Muscle of leg (tissue), 11 donors: ENCODE data around the gene SEZ6L. TPM values are rescaled to one million over a fixed set of nuclear protein-coding genes. Genes with fewer than 3 reads are reported as not detected.
A peak's percentile ranks its signal among the peaks of the same experiment; 100 is the strongest.

Experiments used
- DNase-seq: peaks from one replicate; pipeline ENCODE4 v3.0.0; 2013
- H3K27ac ChIP-seq: one replicate; pipeline ENCODE4 v1.5.1; 2013; ENCODE audit warnings: mild to moderate bottlenecking, low read length, control low read depth
- H3K27me3 ChIP-seq: one replicate; pipeline ENCODE4 v1.6.1; 2013; ENCODE audit warnings: low read length; ENCODE audit not compliant: control insufficient read depth, insufficient read depth
- H3K36me3 ChIP-seq: one replicate; pipeline ENCODE4 v1.6.1; 2013; ENCODE audit warnings: low read length; ENCODE audit not compliant: control insufficient read depth, insufficient read depth
- H3K4me1 ChIP-seq: one replicate; pipeline ENCODE4 v1.6.1; 2013; ENCODE audit warnings: low read length; ENCODE audit not compliant: control insufficient read depth, insufficient read depth
- H3K4me3 ChIP-seq: one replicate; pipeline ENCODE4 v1.5.1; 2013; ENCODE audit warnings: low read length, control low read depth
- H3K9me3 ChIP-seq: replicated peaks from 2 replicates; pipeline ENCODE4 v1.6.1; 2013; ENCODE audit warnings: low read depth, low read length; ENCODE audit not compliant: control insufficient read depth
- WGBS: methylation state at CpG from one replicate; pipeline ENCODE4 v1.1.5; 2013; ENCODE audit warnings: missing lambda C conversion rate; ENCODE audit not compliant: insufficient coverage; 5-methylcytosine and 5-hydroxymethylcytosine counted together
- polyA plus RNA-seq, 8 donors: library from polyadenylated mRNA; unstranded; fragments of 120-200 nt; gene quantifications; one replicate each; pipeline versions ENCODE4 v1.2.1 to v1.2.3, GENCODE V29; 2013; ENCODE audit warnings: inconsistent platforms in 1 of 8, low replicate concordance in 1 of 8; ENCODE audit not compliant: insufficient read length in 8 of 8, insufficient read depth in 1 of 8
- total RNA-seq: library from RNA; stranded (reverse); fragments of 120-200 nt; gene quantifications from one replicate; pipeline ENCODE4 v1.2.4, GENCODE V29; 2013

SEZ6L gene
- total and polyA plus RNA-seq, 9 donors, result 0.17 to 0.86 (median 0.37) TPM

DNA sequence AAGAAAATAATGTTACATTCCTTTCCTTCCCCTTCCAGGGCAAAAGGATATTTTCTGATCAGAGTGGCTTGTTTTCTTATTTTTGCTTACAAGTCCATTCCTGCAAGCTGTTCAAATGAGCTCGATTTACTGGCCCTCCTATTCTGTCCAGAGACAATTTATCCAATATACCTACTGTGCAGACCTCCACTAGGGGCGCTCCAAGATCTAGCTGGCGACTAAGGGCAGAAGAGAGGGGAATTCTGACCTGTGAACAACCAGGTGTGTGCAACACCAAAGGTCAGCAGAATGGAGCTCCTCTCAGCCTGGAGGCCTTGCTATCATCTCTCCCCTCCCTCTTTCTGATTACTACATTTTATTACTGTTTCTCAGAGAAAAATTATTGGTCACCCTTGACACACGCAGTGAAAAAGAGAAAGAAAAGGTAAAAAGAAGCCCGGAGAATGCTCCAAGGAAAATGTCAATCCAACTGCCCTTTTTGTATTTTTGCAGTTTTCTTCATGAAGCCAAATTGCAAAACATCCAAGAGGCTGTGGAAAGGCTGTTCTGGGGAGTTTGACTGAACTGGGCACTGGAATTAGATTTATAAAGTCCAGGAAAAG is 3.2 kb downstream of the SEZ6L start:
- Histone ChIP-seq H3K27ac (no peak overlapping the region), H3K4me1 (peaks cover 16% of the 10 kb centered on the region), H3K27me3 (peaks cover 36% of the 10 kb centered on the region), H3K4me3 (no peak overlapping the region), H3K36me3 (no peaks in the 10 kb centered on the region), H3K9me3 (no peaks in the 10 kb centered on the region)
- no CpG with 5 or more reads among the region's 5 CpGs for WGBS
- peak; percentile 13 for DNase-seq

- Histone ChIP-seq H3K27ac (no peak overlapping the region), H3K9me3 (no peaks in the 10 kb centered on the region), H3K27me3 (peaks cover 22% of the 10 kb centered on the region), H3K4me3 (no peak overlapping the region), H3K36me3 (no peaks in the 10 kb centered on the region), H3K4me1 (peaks cover 10% of the 10 kb centered on the region)
- 13% methylated on average over 8 of the region's 12 CpGs for WGBS
- DNase-seq, result no peak
Measured at GRCh38 chr22:26174280-26174679, 5.0 kb downstream of the SEZ6L start.

DNA sequence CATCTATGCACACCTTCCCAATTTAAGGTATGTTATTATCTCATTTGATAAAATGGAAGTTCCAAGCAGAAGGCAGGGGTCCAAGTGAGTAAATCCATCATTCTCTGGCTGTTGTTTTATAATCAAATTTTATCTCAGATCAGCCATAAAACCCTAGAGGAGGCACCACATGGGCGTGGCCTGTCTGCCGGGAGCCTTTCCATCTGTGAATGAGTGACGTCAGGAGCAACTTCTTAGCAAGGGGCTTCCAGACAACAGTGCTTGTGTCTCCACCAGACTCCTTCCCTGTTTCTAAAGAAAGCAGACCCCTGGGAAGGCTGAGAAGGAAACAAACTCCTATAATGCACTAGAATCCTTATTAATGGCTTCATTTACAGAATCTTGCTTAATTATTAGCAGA is 13.5 kb downstream of the SEZ6L start:
- no peak for DNase-seq
- Histone ChIP-seq H3K27me3 (peaks cover 2% of the 10 kb centered on the region), H3K4me1 (no peaks in the 10 kb centered on the region), H3K36me3 (no peaks in the 10 kb centered on the region), H3K9me3 (no peaks in the 10 kb centered on the region), H3K27ac (no peak overlapping the region), H3K4me3 (no peak overlapping the region)
- no CpG with 5 or more reads among the region's 3 CpGs for WGBS

- no peak overlapping the region for H3K27ac ChIP-seq
- no peak overlapping the region for H3K4me3 ChIP-seq
- no peaks in the 10 kb centered on the region for H3K36me3 ChIP-seq
- no peaks in the 10 kb centered on the region for H3K9me3 ChIP-seq
- H3K27me3 ChIP-seq, result peaks cover 2% of the 10 kb centered on the region
- DNase-seq, result no peak
- 43% methylated on average over 1 of the region's 2 CpGs for WGBS
- H3K4me1 ChIP-seq, result no peaks in the 10 kb centered on the region
Measured at GRCh38 chr22:26185190-26185589, 15.9 kb downstream of the SEZ6L start.

DNA sequence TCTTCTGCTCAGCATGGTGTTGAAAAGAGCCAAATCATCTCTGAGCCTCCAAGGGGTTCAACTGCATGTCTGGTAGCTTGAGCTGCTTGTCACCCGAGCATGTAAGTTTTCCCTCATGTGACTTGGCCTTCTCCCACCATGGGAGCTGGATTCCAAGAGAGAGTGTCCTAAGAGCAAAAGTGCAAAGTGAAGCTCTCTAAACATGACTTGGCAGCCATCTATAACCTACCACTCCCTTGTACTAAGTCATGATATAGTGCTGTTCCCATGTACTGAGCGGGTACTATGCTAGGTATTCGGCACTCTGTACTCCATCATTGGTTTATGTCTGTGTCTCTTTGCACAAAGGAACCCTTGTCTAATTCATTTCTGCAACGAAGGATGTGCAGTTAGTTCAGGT is 19.1 kb downstream of the SEZ6L start:
- no peak for DNase-seq
- 71% methylated on average over 1 of the region's 4 CpGs for WGBS
- H3K36me3 ChIP-seq, result no peaks in the 10 kb centered on the region
- no peak overlapping the region for H3K4me3 ChIP-seq
- peaks cover 2% of the 10 kb centered on the region for H3K27me3 ChIP-seq
- no peaks in the 10 kb centered on the region for H3K9me3 ChIP-seq
- no peak overlapping the region for H3K27ac ChIP-seq
- H3K4me1 ChIP-seq, result no peaks in the 10 kb centered on the region

DNA sequence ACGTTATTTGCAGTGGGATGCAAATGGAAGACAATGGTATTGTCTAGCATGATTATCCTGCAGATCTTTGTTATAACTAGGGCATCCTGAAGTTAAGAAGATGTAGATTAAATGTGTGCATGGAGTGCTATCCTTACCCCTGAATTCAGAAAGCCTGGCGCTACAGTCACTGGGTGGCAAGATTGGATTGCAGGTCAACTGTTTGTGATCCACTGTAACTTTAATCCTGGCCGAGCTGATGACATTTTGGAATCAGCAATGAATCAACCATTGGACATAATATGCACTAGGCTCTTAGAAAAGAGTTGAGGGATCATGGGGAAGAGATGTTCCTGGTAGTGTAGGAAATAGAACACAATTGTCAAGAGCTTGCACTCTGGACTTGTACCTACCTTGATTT is 25.1 kb downstream of the SEZ6L start:
- Histone ChIP-seq H3K36me3 (no peaks in the 10 kb centered on the region), H3K9me3 (no peaks in the 10 kb centered on the region), H3K27me3 (peaks cover 5% of the 10 kb centered on the region), H3K27ac (no peak overlapping the region), H3K4me3 (no peak overlapping the region), H3K4me1 (no peaks in the 10 kb centered on the region)
- WGBS, result 62% methylated on average over 3 of the region's 3 CpGs
- DNase-seq, result no peak

DNA sequence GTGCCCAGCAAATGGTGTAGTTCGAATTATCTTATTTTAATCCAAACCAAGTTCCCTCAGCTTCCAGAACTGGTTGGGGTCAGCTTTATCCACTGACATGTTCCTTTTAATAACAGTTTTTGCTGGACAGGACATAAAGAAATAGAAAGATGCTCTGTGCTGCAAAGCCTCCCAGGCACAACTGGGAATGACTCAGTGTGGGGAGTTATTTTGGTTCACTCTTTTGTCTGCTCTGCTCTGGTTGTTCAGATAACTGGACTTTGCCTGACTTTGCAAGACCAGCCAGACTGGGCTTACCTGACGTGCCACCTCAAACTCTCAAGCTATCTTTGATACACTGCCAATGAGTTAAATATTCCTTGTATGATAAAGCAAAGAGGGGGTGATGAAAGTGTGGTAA is 25.6 kb downstream of the SEZ6L start:
- WGBS, result no CpG with 5 or more reads among the region's 2 CpGs
- no peaks in the 10 kb centered on the region for H3K36me3 ChIP-seq

GRCh38 chr22:26196657-26197056 is 27.4 kb downstream of the SEZ6L start:
- DNase-seq, result no peak
- Histone ChIP-seq H3K4me1 (no peaks in the 10 kb centered on the region), H3K4me3 (no peak overlapping the region), H3K27me3 (peaks cover 5% of the 10 kb centered on the region), H3K9me3 (no peaks in the 10 kb centered on the region), H3K36me3 (no peaks in the 10 kb centered on the region), H3K27ac (no peak overlapping the region)
- WGBS, result 64% methylated on average over 2 of the region's 3 CpGs

More for the DNA sequence above, 25.6 kb downstream of the SEZ6L start:
- Histone ChIP-seq H3K27ac (no peak overlapping the region), H3K4me1 (no peaks in the 10 kb centered on the region), H3K27me3 (peaks cover 5% of the 10 kb centered on the region), H3K9me3 (no peaks in the 10 kb centered on the region), H3K4me3 (no peak overlapping the region)
- no peak for DNase-seq

- WGBS, result no CpG with 5 or more reads among the region's 1 CpG
- H3K27ac ChIP-seq, result no peak overlapping the region
Measured at GRCh38 chr22:26197425-26197824, 28.2 kb downstream of the SEZ6L start.

DNA sequence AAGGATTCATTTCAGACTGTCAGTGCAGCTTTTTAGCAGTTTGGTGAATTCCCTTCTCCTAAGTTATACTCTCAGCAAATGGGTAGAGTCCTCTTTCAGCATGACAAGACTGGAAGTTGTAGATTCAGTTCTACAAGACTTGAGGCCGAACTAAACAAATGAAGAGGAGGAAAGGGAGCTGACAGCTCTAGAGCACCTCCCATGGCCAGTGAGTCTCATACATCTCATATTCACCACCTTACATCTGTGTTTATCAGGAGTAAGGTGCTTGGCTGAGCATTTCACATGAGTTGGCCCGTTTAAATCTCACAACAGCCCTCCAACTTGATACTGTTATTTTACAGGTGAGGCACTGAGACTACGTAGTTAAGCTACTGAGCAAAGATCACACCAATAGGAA is 30.4 kb downstream of the SEZ6L start:
- no peak for DNase-seq
- no CpG with 5 or more reads among the region's 3 CpGs for WGBS
- peaks cover 5% of the 10 kb centered on the region for H3K27me3 ChIP-seq
- H3K4me3 ChIP-seq, result no peak overlapping the region
- no peaks in the 10 kb centered on the region for H3K36me3 ChIP-seq
- H3K9me3 ChIP-seq, result no peaks in the 10 kb centered on the region
- no peak overlapping the region for H3K27ac ChIP-seq
- no peaks in the 10 kb centered on the region for H3K4me1 ChIP-seq

More at GRCh38 chr22:26197425-26197824, 28.2 kb downstream of the SEZ6L start:
- no peak overlapping the region for H3K4me3 ChIP-seq
- no peaks in the 10 kb centered on the region for H3K4me1 ChIP-seq
- no peaks in the 10 kb centered on the region for H3K36me3 ChIP-seq
- no peak for DNase-seq
- H3K9me3 ChIP-seq, result no peaks in the 10 kb centered on the region
- H3K27me3 ChIP-seq, result peaks cover 5% of the 10 kb centered on the region
